Lower lobe of right lung (tissue), 2 donors: Measurements from ENCODE around the gene SNX11. TPM values are rescaled to one million over a fixed set of nuclear protein-coding genes. Genes with fewer than 3 reads are reported as not detected.

Experiments used
- ATAC-seq, 2 donors: fragments of 200-7000 bp; cut with Tn5 transposase; one replicate each; pipeline ENCODE4 v1.9.1; 2020 to 2022; ENCODE audit warnings: mild to moderate bottlenecking in 2 of 2, moderate library complexity in 2 of 2
- DNase-seq: peaks from one replicate; pipeline ENCODE4 v3.0.0-alpha.2; 2020
- H3K27ac ChIP-seq: fragments of 200-600 bp; one replicate; pipeline ENCODE4 v1.8.0; 2022
- H3K27me3 ChIP-seq: fragments of 200-600 bp; one replicate; pipeline ENCODE4 v1.8.0; 2022; ENCODE audit warnings: low read depth
- H3K36me3 ChIP-seq: fragments of 200-600 bp; one replicate; pipeline ENCODE4 v1.8.0; 2022; ENCODE audit warnings: mild to moderate bottlenecking
- H3K4me1 ChIP-seq: fragments of 200-600 bp; one replicate; pipeline ENCODE4 v1.8.0; 2022
- H3K4me3 ChIP-seq: fragments of 200-600 bp; one replicate; pipeline ENCODE4 v1.8.0; 2022; ENCODE audit warnings: mild to moderate bottlenecking
- H3K9me3 ChIP-seq: fragments of 200-600 bp; one replicate; pipeline ENCODE4 v1.8.0; 2022
- CTCF ChIP-seq: fragments of 200-600 bp; IDR thresholded peaks from one replicate; pipeline ENCODE4 v1.8.0; 2022; ENCODE audit warnings: antibody characterized with exemption, mild to moderate bottlenecking
- intact Hi-C: fragments of 100-400 bp; cut with DNase I; formaldehyde crosslinking; loops from one replicate; pipeline ENCODE4 v1.11.0; 2022
- total RNA-seq: library from RNA; stranded (reverse); fragmentation: NEBNext Ultra II Directional; extraction: Animal tissue kit (Norgen Biotek cat#: 25700); gene quantifications from one replicate; pipeline ENCODE4 v1.2.1, GENCODE V29; 2021
- donor health status: DM: no; HTN: yes; CAD: no; lungs with severe emphysema.

The SNX11 gene
- total RNA-seq, 1 donor from 2014 or later, result 19.7 TPM

GRCh38 chr17:48101012-48101720, 6.4 kb upstream of the SNX11 start, which contains the start of gene CBX1:
Gene CBX1, minus strand, starts transcription at chr17:48101478. Its CDS starts 24,474 bp downstream, at chr17:48077004.
- peak; percentile 97 for DNase-seq
- peak within 1 kb of the TSS; percentile 82 for H3K27ac ChIP-seq
- intact Hi-C loops, result no loop called here

GRCh38 chr17:48102043-48102750, 5.4 kb upstream of the SNX11 start:
- no peak for ATAC-seq

More at GRCh38 chr17:48101012-48101720, 6.4 kb upstream of the SNX11 start, which contains the start of gene CBX1:
- ATAC-seq, result peak; percentile 99
- Histone ChIP-seq H3K36me3 (no peaks in the 10 kb centered on the region), H3K27me3 (no peaks in the 10 kb centered on the region), H3K4me3 (peak within 1 kb of the TSS; percentile 94), H3K4me1 (peaks cover 11% of the 10 kb centered on the region), H3K9me3 (no peaks in the 10 kb centered on the region)
- no peak for TF ChIP-seq CTCF

GRCh38 chr17:48102798-48103715, 4.5 kb upstream of the SNX11 start:
- no peak overlapping the region for H3K4me3 ChIP-seq
- no peaks in the 10 kb centered on the region for H3K27me3 ChIP-seq
- no peak for TF ChIP-seq CTCF
- ATAC-seq (no peak), DNase-seq (no peak)
- no peaks in the 10 kb centered on the region for H3K36me3 ChIP-seq
- H3K9me3 ChIP-seq, result no peaks in the 10 kb centered on the region
- no peak overlapping the region for H3K27ac ChIP-seq
- peaks cover 17% of the 10 kb centered on the region for H3K4me1 ChIP-seq
- intact Hi-C loops, result no loop called here

More at GRCh38 chr17:48102043-48102750, 5.4 kb upstream of the SNX11 start:
- Histone ChIP-seq H3K27ac (no peak overlapping the region), H3K4me3 (peak overlapping the region; percentile 94), H3K9me3 (no peaks in the 10 kb centered on the region), H3K4me1 (peaks cover 17% of the 10 kb centered on the region), H3K27me3 (no peaks in the 10 kb centered on the region), H3K36me3 (no peaks in the 10 kb centered on the region)
- intact Hi-C loops, result no loop called here
- TF ChIP-seq CTCF, result no peak
- no peak for DNase-seq

- ATAC-seq (no peak), DNase-seq (no peak)
These were observed 3.1 kb upstream of the SNX11 start for GRCh38 chr17:48104440-48104839.

More at GRCh38 chr17:48104440-48104839, 3.1 kb upstream of the SNX11 start:
- Histone ChIP-seq H3K27ac (no peak overlapping the region), H3K4me3 (no peak overlapping the region), H3K9me3 (no peaks in the 10 kb centered on the region), H3K36me3 (no peaks in the 10 kb centered on the region), H3K27me3 (no peaks in the 10 kb centered on the region), H3K4me1 (peaks cover 30% of the 10 kb centered on the region)
- intact Hi-C loops, result no loop called here
- no peak for TF ChIP-seq CTCF
